Testis (tissue), 3 donors: ENCODE data around the gene RIPK3. TPM values are rescaled to one million over a fixed set of nuclear protein-coding genes. Genes with fewer than 3 reads are reported as not detected.

ENCODE experiments used
- DNase-seq: peaks from one replicate; pipeline ENCODE4 v3.0.0-alpha.2; 2019
- H3K27ac ChIP-seq, 2 donors: fragments of 200-600 bp; sonication (generic); one replicate each; pipeline ENCODE4 v1.5.1; 2019
- H3K27me3 ChIP-seq: fragments of 200-600 bp; sonication (generic); one replicate; pipeline ENCODE4 v1.5.1; 2019
- H3K36me3 ChIP-seq: fragments of 200-600 bp; sonication (generic); one replicate; pipeline ENCODE4 v1.5.1; 2017; ENCODE audit warnings: low read depth; ENCODE audit errors: missing control alignments
- H3K4me1 ChIP-seq: fragments of 200-600 bp; sonication (generic); one replicate; pipeline ENCODE4 v1.5.1; 2019
- H3K4me3 ChIP-seq, 2 donors: fragments of 200-600 bp; sonication (generic); one replicate each; pipeline ENCODE4 v1.5.1; 2017 to 2019
- H3K9me3 ChIP-seq: fragments of 200-600 bp; sonication (generic); one replicate; pipeline ENCODE4 v1.5.1; 2017
- POLR2A ChIP-seq: fragments of 450-650 bp; IDR thresholded peaks from one replicate; pipeline ENCODE4 v1.6.1; 2017; ENCODE audit warnings: antibody characterized with exemption, mild to moderate bottlenecking, moderate library complexity
- WGBS, 2 donors: methylation state at CpG; one replicate each; pipeline ENCODE4 v1.1.5; 2018; 5-methylcytosine and 5-hydroxymethylcytosine counted together
- intact Hi-C: fragments of 100-400 bp; cut with DNase I; formaldehyde crosslinking; loops from one replicate; pipeline ENCODE4 v1.15.1; 2023; ENCODE audit warnings: low total_unique reads
- polyA plus RNA-seq: library from polyadenylated mRNA; stranded (reverse); fragments of 350-450 nt; fragmentation: Illumina TruSeq; extraction: RNeasy Lipid Tissue Mini Kit (QIAGEN cat#74804); gene quantifications from one replicate; pipeline ENCODE4 v1.2.3, GENCODE V29; 2014; ENCODE audit warnings: low read depth, low replicate concordance; ENCODE audit not compliant: insufficient read depth
- total RNA-seq, 2 donors: library from RNA; depleted of rRNA; stranded (reverse); fragments of >200 nt; gene quantifications; one replicate each; pipeline ENCODE4 v1.2.3, GENCODE V29; 2016
- TF ChIP-seq, protein P1 (sequence below), 3 experiments: fragments of 450-650 bp in 2 of 3; fragments of 200-600 bp in 1 of 3; sonication (generic) in 1 of 3; IDR thresholded peaks; one replicate each; pipeline ENCODE4 v1.5.1; 2016 to 2019; ENCODE audit warnings: antibody characterized with exemption in 3 of 3, mild to moderate bottlenecking in 2 of 3, moderate library complexity in 1 of 3

RIPK3 gene
- total and polyA plus RNA-seq, 3 donors from 2014 or later = 2.8 to 11.3 (median 3.2) TPM

GRCh38 chr14:24367514-24368211, 27.9 kb upstream of the RIPK3 start, which contains the start of gene NFATC4:
NFATC4 (plus strand) TSS chr14:24368184; CDS start chr14:24368341, 157 bp downstream.
- intact Hi-C loops = loop anchor here (5.0 kb wide), 1 partner anchor 65 kb away; no protein-coding TSS in a partner anchor
- TF ChIP-seq, protein P1, sequence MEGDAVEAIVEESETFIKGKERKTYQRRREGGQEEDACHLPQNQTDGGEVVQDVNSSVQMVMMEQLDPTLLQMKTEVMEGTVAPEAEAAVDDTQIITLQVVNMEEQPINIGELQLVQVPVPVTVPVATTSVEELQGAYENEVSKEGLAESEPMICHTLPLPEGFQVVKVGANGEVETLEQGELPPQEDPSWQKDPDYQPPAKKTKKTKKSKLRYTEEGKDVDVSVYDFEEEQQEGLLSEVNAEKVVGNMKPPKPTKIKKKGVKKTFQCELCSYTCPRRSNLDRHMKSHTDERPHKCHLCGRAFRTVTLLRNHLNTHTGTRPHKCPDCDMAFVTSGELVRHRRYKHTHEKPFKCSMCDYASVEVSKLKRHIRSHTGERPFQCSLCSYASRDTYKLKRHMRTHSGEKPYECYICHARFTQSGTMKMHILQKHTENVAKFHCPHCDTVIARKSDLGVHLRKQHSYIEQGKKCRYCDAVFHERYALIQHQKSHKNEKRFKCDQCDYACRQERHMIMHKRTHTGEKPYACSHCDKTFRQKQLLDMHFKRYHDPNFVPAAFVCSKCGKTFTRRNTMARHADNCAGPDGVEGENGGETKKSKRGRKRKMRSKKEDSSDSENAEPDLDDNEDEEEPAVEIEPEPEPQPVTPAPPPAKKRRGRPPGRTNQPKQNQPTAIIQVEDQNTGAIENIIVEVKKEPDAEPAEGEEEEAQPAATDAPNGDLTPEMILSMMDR (IDR thresholded peaks at IDR 0.05) = no peak
- TF ChIP-seq POLR2A = no peak
- Histone ChIP-seq H3K4me1 (peaks cover 16% of the 10 kb centered on the region), H3K27me3 (no peaks in the 10 kb centered on the region), H3K36me3 (no peaks in the 10 kb centered on the region), H3K4me3 (peak within 1 kb of the TSS; percentile 44 to 62), H3K27ac (peak within 1 kb of the TSS; percentile 80 to 87), H3K9me3 (no peaks in the 10 kb centered on the region)
- WGBS, 2 donors = 4 to 7% methylated on average over 21 of the region's 21 CpGs
- DNase-seq = peak; percentile 93

DNA sequence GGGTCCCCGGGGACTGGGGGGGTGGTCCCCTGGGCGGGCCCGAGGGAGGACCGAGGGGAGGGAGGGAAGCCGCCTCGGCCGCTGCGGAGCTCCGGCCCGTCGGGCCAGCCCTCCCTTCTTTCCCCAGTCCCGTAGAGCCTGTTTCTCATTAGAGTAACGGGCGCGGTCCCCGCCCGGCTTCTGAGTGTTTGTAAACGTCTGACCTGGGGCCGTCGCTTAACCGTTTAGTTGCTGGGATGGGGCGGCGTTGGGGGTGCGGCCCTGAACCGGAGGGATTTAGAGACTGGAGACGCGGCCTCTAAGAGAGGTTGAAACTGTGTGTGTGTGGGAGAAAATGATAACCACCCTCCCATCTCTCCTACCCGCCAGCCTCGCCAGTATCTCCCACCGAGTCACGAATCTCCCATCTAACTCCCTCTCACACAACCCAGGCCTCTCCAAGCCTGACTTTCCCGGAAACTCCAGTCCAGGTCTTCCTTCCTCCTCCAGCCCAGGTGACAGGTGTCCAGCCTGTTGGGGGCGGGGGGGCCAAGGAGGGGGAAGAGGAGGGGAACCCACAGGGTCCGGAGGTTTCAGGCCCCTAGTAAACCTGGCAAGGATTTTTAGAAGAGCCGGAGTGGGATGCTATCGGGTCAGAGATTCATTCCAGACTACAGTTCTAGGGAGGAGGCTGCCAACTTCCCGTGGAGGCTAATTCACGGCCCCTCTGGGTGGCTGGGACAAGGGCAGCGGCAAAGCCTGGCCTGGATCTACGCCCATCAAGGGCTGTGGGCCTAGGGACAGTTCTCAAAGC, 27.1 kb upstream of the RIPK3 start:
- peaks cover 16% of the 10 kb centered on the region for H3K4me1 ChIP-seq
- no peaks in the 10 kb centered on the region for H3K9me3 ChIP-seq
- peak overlapping the region; percentile 80 to 87 for H3K27ac ChIP-seq
- DNase-seq = peak; percentile 88
- H3K36me3 ChIP-seq = no peaks in the 10 kb centered on the region
- WGBS, 2 donors = 0 to 1% methylated on average over 27 to 40 of the region's 40 CpGs
- H3K27me3 ChIP-seq = no peaks in the 10 kb centered on the region
- TF ChIP-seq, protein P1 (IDR thresholded peaks at IDR 0.05) = no peak
- TF ChIP-seq POLR2A = peak; percentile 9
- H3K4me3 ChIP-seq = peak overlapping the region; percentile 19 to 62
- intact Hi-C loops = loop anchor here (5.0 kb wide), 1 partner anchor 65 kb away; no protein-coding TSS in a partner anchor

DNA sequence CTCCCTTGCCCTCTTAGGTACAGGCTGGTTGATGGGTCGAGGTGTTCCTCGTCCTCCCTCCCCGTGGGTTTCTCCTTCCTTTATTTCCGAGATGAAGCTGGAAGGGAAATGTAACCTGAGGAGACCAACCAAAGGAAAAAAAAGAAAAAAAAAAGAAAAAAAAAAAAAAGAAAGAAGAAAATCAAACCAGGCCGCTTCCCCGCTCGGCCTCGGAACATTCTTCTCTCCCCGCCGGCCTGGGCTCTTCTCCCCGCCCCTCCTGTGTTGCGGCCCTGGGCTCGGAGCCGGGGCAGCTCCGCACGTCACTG, 26.6 kb upstream of the RIPK3 start:
- Histone ChIP-seq H3K27me3 (no peaks in the 10 kb centered on the region), H3K4me3 (peak overlapping the region; percentile 19 to 62), H3K9me3 (no peaks in the 10 kb centered on the region), H3K4me1 (peaks cover 16% of the 10 kb centered on the region), H3K27ac (peak overlapping the region; percentile 80 to 87), H3K36me3 (no peaks in the 10 kb centered on the region)
- intact Hi-C loops = loop anchor here (5.0 kb wide), 1 partner anchor 66 kb away; no protein-coding TSS in a partner anchor
- DNase-seq = no peak
- WGBS, 2 donors = 0% methylated on average over 16 of the region's 16 CpGs
- TF ChIP-seq, protein P1 (IDR thresholded peaks at IDR 0.05) = no peak
- no peak for TF ChIP-seq POLR2A

DNA sequence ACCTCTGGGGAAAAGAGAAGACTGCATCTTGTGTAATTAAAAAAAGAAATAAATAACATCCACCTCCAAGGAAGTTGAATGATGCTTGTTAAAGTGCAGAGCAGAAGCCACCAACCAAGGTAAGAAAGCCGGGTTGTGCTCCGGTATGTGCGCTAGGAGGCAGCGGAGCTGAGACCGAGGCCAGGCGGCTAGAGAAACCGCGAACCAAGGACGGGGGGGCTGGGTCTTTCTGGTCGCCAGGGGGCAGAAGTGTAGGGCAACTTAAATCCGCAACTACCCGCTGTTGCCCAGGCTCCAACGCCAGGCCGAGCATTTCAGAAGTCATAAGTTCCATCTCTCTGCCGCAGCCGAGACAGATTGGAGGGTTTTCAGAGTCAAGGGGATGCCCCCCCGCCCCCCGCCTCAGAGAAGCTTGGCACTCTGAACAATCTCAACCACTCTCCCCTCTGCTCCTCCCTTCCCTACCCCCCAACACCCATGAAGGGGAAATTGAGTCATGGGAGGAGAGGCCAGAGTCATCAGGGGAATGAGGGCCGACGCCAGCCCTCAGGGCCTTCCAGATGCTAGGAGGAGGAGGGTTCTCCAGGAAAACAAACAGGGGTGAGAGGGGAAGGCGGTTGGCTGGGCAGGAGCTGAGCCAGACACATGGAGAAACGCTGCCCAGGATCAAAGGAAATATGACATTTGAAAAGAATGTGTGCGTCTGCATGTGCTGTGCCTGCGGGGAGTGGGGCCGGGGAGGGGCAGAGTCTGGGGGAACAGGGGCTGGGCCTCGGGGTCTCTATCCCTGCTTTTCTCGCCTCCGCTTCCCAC, 26.0 kb upstream of the RIPK3 start:
- no peaks in the 10 kb centered on the region for H3K9me3 ChIP-seq
- H3K4me1 ChIP-seq = peaks cover 16% of the 10 kb centered on the region
- TF ChIP-seq, protein P1 (IDR thresholded peaks at IDR 0.05) = peak; percentile 57 to 86 (median 80)
- no peak for TF ChIP-seq POLR2A
- peak overlapping the region; percentile 80 to 87 for H3K27ac ChIP-seq
- peak; percentile 92 for DNase-seq
- H3K4me3 ChIP-seq = peak overlapping the region; percentile 19 to 62
- no peaks in the 10 kb centered on the region for H3K27me3 ChIP-seq
- 2 to 8% methylated on average over 27 to 28 of the region's 28 CpGs for WGBS, 2 donors
- no peaks in the 10 kb centered on the region for H3K36me3 ChIP-seq
- intact Hi-C loops = loop anchor here (5.0 kb wide), 1 partner anchor 66 kb away; no protein-coding TSS in a partner anchor
